ENCODE results near the gene PTPN1. TPM values are rescaled to one million over a fixed set of nuclear protein-coding genes. Genes with fewer than 3 reads are reported as not detected.

Gene PTPN1
- total and polyA plus RNA-seq, 2 experiments from 2014 or later: 16.9 to 26.4 TPM

DNA sequence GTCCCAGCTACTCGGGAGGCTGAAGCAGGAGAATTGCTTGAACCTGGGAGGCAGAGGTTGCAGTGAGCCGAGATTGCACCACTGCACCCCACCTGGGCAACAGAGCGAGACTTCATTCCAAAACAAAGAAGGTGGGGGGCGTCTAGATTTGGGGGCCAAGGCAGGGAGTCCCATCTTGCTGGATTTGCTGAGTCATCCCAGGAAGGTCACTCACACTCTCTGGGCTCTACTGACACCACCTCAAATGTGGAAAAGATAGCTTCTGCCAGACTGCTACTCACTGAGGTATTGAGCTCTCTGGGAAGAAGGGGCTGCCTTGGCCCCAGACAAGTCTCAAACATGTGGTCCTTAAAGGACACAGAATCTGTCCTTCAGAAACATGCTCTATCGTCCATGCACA lies 106.8 kb downstream of the PTPN1 start:
- Histone ChIP-seq H2AFZ (no peak overlapping the region), H3K4me2 (no peak overlapping the region), H3K9me2 (ENCODE audit: insufficient read depth) (no peaks in the 10 kb centered on the region), H3K79me2 (replicated peaks; ENCODE audit: insufficient read depth) (no peaks in the 10 kb centered on the region), H3F3A (replicated peaks; ENCODE audit: low read depth) (no peaks in the 10 kb centered on the region), H3K27ac (ENCODE audit: low read depth) (no peak overlapping the region), H4K20me1 (replicated peaks; ENCODE audit: insufficient read depth) (no peaks in the 10 kb centered on the region), H3K4me3 (no peak overlapping the region), H3K27me3 (ENCODE audit: insufficient read depth) (no peaks in the 10 kb centered on the region), H3K36me3 (ENCODE audit: insufficient read depth) (no peaks in the 10 kb centered on the region), H3K4me1 (ENCODE audit: insufficient read depth) (no peaks in the 10 kb centered on the region)
- TF ChIP-seq, protein P1, sequence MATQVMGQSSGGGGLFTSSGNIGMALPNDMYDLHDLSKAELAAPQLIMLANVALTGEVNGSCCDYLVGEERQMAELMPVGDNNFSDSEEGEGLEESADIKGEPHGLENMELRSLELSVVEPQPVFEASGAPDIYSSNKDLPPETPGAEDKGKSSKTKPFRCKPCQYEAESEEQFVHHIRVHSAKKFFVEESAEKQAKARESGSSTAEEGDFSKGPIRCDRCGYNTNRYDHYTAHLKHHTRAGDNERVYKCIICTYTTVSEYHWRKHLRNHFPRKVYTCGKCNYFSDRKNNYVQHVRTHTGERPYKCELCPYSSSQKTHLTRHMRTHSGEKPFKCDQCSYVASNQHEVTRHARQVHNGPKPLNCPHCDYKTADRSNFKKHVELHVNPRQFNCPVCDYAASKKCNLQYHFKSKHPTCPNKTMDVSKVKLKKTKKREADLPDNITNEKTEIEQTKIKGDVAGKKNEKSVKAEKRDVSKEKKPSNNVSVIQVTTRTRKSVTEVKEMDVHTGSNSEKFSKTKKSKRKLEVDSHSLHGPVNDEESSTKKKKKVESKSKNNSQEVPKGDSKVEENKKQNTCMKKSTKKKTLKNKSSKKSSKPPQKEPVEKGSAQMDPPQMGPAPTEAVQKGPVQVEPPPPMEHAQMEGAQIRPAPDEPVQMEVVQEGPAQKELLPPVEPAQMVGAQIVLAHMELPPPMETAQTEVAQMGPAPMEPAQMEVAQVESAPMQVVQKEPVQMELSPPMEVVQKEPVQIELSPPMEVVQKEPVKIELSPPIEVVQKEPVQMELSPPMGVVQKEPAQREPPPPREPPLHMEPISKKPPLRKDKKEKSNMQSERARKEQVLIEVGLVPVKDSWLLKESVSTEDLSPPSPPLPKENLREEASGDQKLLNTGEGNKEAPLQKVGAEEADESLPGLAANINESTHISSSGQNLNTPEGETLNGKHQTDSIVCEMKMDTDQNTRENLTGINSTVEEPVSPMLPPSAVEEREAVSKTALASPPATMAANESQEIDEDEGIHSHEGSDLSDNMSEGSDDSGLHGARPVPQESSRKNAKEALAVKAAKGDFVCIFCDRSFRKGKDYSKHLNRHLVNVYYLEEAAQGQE (IDR thresholded peaks at IDR 0.05; ENCODE audit: unreplicated experiment): no peak
- TF ChIP-seq, protein P2, sequence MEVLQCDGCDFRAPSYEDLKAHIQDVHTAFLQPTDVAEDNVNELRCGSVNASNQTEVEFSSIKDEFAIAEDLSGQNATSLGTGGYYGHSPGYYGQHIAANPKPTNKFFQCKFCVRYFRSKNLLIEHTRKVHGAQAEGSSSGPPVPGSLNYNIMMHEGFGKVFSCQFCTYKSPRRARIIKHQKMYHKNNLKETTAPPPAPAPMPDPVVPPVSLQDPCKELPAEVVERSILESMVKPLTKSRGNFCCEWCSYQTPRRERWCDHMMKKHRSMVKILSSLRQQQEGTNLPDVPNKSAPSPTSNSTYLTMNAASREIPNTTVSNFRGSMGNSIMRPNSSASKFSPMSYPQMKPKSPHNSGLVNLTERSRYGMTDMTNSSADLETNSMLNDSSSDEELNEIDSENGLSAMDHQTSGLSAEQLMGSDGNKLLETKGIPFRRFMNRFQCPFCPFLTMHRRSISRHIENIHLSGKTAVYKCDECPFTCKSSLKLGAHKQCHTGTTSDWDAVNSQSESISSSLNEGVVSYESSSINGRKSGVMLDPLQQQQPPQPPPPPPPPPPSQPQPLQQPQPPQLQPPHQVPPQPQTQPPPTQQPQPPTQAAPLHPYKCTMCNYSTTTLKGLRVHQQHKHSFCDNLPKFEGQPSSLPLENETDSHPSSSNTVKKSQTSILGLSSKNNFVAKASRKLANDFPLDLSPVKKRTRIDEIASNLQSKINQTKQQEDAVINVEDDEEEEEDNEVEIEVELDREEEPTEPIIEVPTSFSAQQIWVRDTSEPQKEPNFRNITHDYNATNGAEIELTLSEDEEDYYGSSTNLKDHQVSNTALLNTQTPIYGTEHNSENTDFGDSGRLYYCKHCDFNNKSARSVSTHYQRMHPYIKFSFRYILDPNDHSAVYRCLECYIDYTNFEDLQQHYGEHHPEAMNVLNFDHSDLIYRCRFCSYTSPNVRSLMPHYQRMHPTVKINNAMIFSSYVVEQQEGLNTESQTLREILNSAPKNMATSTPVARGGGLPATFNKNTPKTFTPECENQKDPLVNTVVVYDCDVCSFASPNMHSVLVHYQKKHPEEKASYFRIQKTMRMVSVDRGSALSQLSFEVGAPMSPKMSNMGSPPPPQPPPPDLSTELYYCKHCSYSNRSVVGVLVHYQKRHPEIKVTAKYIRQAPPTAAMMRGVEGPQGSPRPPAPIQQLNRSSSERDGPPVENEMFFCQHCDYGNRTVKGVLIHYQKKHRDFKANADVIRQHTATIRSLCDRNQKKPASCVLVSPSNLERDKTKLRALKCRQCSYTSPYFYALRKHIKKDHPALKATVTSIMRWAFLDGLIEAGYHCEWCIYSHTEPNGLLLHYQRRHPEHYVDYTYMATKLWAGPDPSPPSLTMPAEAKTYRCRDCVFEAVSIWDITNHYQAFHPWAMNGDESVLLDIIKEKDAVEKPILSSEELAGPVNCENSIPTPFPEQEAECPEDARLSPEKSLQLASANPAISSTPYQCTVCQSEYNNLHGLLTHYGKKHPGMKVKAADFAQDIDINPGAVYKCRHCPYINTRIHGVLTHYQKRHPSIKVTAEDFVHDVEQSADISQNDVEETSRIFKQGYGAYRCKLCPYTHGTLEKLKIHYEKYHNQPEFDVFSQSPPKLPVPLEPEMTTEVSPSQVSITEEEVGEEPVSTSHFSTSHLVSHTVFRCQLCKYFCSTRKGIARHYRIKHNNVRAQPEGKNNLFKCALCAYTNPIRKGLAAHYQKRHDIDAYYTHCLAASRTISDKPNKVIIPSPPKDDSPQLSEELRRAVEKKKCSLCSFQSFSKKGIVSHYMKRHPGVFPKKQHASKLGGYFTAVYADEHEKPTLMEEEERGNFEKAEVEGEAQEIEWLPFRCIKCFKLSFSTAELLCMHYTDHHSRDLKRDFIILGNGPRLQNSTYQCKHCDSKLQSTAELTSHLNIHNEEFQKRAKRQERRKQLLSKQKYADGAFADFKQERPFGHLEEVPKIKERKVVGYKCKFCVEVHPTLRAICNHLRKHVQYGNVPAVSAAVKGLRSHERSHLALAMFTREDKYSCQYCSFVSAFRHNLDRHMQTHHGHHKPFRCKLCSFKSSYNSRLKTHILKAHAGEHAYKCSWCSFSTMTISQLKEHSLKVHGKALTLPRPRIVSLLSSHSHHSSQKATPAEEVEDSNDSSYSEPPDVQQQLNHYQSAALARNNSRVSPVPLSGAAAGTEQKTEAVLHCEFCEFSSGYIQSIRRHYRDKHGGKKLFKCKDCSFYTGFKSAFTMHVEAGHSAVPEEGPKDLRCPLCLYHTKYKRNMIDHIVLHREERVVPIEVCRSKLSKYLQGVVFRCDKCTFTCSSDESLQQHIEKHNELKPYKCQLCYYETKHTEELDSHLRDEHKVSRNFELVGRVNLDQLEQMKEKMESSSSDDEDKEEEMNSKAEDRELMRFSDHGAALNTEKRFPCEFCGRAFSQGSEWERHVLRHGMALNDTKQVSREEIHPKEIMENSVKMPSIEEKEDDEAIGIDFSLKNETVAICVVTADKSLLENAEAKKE (CRISPR knock-in tag; IDR thresholded peaks at IDR 0.05): no peak
- TF ChIP-seq STAT1 (IDR thresholded peaks at IDR 0.05; ENCODE audit: unreplicated experiment): no peak
- no peak for TF ChIP-seq CREB1 (CRISPR knock-in tag; IDR thresholded peaks at IDR 0.05; ENCODE audit: low read depth)
- no peak for TF ChIP-seq NANOG (IDR thresholded peaks at IDR 0.05; ENCODE audit: borderline replicate concordance)
- TF ChIP-seq EZH2 (IDR thresholded peaks at IDR 0.05; ENCODE audit: low read depth, unreplicated experiment): no peak
- no peak for TF ChIP-seq POLR2AphosphoS5 (IDR thresholded peaks at IDR 0.05; ENCODE audit: low read depth)
- no peak for TF ChIP-seq ZNF331 (CRISPR knock-in tag; IDR thresholded peaks at IDR 0.05; ENCODE audit: low read depth)
- no peak for TF ChIP-seq EZH2phosphoT487 (IDR thresholded peaks at IDR 0.05; ENCODE audit: unreplicated experiment)
- TF ChIP-seq ETS1 (IDR thresholded peaks at IDR 0.05): no peak
- no peak for TF ChIP-seq JUNB (IDR thresholded peaks at IDR 0.05; ENCODE audit: unreplicated experiment)
- TF ChIP-seq ZNF114 (CRISPR knock-in tag; IDR thresholded peaks at IDR 0.05): no peak
- TF ChIP-seq CTCF (conservative IDR thresholded peaks at IDR 0.05; ENCODE audit: low read depth in 2 of 2): no peak
- Mint-ChIP-seq H3K36me3 (ENCODE audit: low read depth) (no peaks in the 10 kb centered on the region), H3K27ac (no peak overlapping the region), H3K27me3 (ENCODE audit: insufficient read depth, low read depth, poor library complexity) (peaks cover 9% of the 10 kb centered on the region), H3K9me3 (peaks cover 14% of the 10 kb centered on the region; the same call in 2 of the 3 replicates), H3K4me3 (no peak overlapping the region), H3K4me1 (no peaks in the 10 kb centered on the region)
- ATAC-seq: no peak
- DNase-seq (ENCODE audit: low spot score): no peak

Measured in GM23338 (cell line).